ENCODE results near the gene ADGRG1.

ADGRG1 gene

DNA sequence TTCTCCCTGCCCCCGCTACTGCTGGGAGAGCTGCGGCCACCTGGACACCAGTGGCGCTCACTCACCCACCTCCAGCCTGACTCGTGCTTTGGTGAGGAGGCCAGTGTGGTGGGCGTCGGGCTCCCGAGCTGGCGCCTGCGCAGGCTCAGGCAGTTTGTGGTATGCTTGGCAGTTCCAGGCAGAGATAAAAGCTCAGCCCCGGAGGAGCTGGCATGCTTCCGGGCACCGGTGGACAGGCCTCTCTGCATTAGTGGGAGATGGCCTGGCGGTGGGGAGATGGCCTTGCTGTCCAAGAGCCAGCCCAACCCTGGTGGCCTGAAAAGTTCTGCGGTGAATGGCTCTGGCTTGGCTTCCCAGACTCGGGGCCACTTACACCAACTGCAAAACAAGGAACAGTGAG lies 4.1 kb downstream of the ADGRG1 start:
- FAIRE-seq (no peak), DNase-seq (ENCODE audit: insufficient read length) (no peak)
- TF ChIP-seq POLR2AphosphoS5 (IDR thresholded peaks at IDR 0.05; ENCODE audit: low read depth, low read length) = no peak

- DNase-seq (ENCODE audit: insufficient read length) = no peak
- TF ChIP-seq TAF1 (IDR thresholded peaks at IDR 0.05; ENCODE audit: borderline replicate concordance, low read depth, low read length) = no peak
- TF ChIP-seq POLR2A (IDR thresholded peaks at IDR 0.05; ENCODE audit: low read depth, low read length) = no peak
- no peak for TF ChIP-seq POLR2AphosphoS5 (IDR thresholded peaks at IDR 0.05; ENCODE audit: low read depth, low read length)
- no peak for FAIRE-seq
These were observed 5.1 kb downstream of the ADGRG1 start for GRCh38 chr16:57633383-57634064.

- no peak for TF ChIP-seq POLR2A (IDR thresholded peaks at IDR 0.05; ENCODE audit: low read depth, low read length)
- TF ChIP-seq TAF1 (IDR thresholded peaks at IDR 0.05; ENCODE audit: borderline replicate concordance, low read depth, low read length) = no peak
- no peak for TF ChIP-seq POLR2AphosphoS5 (IDR thresholded peaks at IDR 0.05; ENCODE audit: low read depth, low read length)
These were observed 5.7 kb downstream of the ADGRG1 start for GRCh38 chr16:57634171-57634570.

GRCh38 chr16:57635266-57636097 lies 7.1 kb downstream of the ADGRG1 start:
- FAIRE-seq (no peak), DNase-seq (ENCODE audit: insufficient read length) (no peak)
- TF ChIP-seq POLR2A (IDR thresholded peaks at IDR 0.05; ENCODE audit: low read depth, low read length) (no peak), TAF1 (IDR thresholded peaks at IDR 0.05; ENCODE audit: borderline replicate concordance, low read depth, low read length) (no peak), POLR2AphosphoS5 (IDR thresholded peaks at IDR 0.05; ENCODE audit: low read depth, low read length) (no peak)

More at GRCh38 chr16:57634171-57634570, 5.7 kb downstream of the ADGRG1 start:
- no peak for FAIRE-seq
- no peak for DNase-seq (ENCODE audit: insufficient read length)

DNA sequence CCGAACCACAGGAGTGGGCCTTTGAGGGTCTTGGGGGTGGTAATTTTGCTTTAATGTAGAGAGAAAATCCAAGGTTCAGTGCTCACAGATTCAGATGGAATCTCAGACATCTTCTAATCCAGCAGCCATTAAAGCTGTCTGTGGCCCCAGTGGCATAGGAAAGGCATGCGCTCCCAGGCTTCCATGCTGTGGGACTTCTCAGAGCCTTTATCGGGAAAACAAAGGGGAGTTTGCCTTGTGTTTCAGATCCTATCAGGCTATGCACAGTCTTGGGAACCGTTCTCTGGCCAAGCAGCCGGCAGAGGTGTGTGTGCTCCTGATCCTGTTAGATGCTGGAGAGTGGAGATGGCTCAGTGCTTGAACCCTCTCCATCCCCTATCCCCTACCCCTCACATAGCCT lies 7.8 kb downstream of the ADGRG1 start:
- DNase-seq (ENCODE audit: insufficient read length) (no peak), FAIRE-seq (no peak)
- no peak for TF ChIP-seq POLR2AphosphoS5 (IDR thresholded peaks at IDR 0.05; ENCODE audit: low read depth, low read length)
- TF ChIP-seq POLR2A (IDR thresholded peaks at IDR 0.05; ENCODE audit: low read depth, low read length) = no peak
- no peak for TF ChIP-seq TAF1 (IDR thresholded peaks at IDR 0.05; ENCODE audit: borderline replicate concordance, low read depth, low read length)

DNA sequence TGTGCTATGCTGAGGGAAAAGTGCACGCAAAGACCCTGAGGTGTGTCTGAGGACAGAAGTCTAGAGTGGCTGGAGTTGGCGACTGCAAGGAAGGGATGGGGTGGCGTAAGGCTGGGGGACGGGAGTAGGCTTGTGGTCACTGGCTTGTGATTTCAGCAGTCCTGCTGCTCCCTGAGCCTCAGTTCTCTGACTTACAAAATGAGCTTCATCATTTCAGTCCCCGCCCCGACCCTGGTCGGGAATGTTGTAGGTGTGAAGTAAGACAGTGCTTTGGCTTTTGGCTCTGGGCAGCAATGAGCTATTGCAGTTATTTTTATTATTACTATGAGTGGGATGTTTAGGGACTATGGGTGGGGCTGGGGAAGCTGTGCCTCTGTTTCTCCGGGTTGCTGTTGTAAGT lies 8.6 kb downstream of the ADGRG1 start:
- no peak for DNase-seq (ENCODE audit: insufficient read length)
- FAIRE-seq = no peak

GRCh38 chr16:57637424-57637823 lies 9.0 kb downstream of the ADGRG1 start:
- DNase-seq (ENCODE audit: insufficient read length) = no peak
- FAIRE-seq = no peak
- TF ChIP-seq POLR2A (IDR thresholded peaks at IDR 0.05; ENCODE audit: low read depth, low read length) = no peak
- no peak for TF ChIP-seq POLR2AphosphoS5 (IDR thresholded peaks at IDR 0.05; ENCODE audit: low read depth, low read length)
- TF ChIP-seq TAF1 (IDR thresholded peaks at IDR 0.05; ENCODE audit: borderline replicate concordance, low read depth, low read length) = no peak

More for the DNA sequence above, 8.6 kb downstream of the ADGRG1 start:
- TF ChIP-seq POLR2A (IDR thresholded peaks at IDR 0.05; ENCODE audit: low read depth, low read length) (no peak), POLR2AphosphoS5 (IDR thresholded peaks at IDR 0.05; ENCODE audit: low read depth, low read length) (no peak), TAF1 (IDR thresholded peaks at IDR 0.05; ENCODE audit: borderline replicate concordance, low read depth, low read length) (no peak)

DNA sequence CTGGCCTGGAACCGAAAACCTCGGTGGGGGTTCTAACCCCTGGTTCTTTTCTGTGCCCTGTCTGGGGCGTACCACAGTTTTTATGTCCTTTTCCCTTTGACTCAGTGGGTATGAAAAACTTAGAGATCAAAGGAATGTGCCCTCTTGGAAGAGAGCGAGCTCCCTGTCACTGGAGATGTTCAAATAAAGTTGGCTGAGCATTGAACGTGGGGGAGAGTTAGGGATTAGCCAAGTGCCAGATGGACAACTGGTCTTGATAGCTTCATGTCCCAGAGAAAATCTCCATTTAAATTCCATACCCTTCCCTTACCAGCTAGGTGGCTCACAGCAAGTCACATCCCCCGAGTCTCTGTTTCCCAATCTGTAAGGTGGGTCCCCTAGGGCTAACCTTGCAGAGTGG lies 9.5 kb downstream of the ADGRG1 start:
- TF ChIP-seq POLR2AphosphoS5 (IDR thresholded peaks at IDR 0.05; ENCODE audit: low read depth, low read length) = no peak
- DNase-seq (ENCODE audit: insufficient read length) = no peak
- FAIRE-seq = no peak

DNA sequence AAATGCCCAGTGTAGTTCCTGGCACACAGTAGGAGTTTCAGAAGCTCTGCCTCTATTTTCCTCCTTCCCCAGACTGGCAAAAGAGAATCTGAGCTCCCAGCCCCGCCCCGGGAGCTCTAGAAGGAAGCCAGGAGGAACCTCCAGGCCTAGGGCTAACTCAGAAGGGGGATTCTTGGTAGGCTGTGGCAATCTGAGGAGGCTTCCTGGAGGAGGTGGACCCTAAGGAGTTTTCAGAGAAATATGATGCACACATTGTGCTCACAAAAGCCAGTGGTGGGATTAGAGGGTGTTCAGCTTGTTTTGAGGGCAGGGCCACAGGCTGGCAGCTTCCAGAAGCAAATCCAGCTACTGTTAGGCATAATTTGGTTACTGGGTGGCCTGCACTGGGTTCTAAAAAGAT lies 10.0 kb downstream of the ADGRG1 start:
- TF ChIP-seq POLR2A (IDR thresholded peaks at IDR 0.05; ENCODE audit: low read depth, low read length) (no peak), POLR2AphosphoS5 (IDR thresholded peaks at IDR 0.05; ENCODE audit: low read depth, low read length) (no peak), TAF1 (IDR thresholded peaks at IDR 0.05; ENCODE audit: borderline replicate concordance, low read depth, low read length) (no peak)
- no peak for DNase-seq (ENCODE audit: insufficient read length)
- no peak for FAIRE-seq

DNA sequence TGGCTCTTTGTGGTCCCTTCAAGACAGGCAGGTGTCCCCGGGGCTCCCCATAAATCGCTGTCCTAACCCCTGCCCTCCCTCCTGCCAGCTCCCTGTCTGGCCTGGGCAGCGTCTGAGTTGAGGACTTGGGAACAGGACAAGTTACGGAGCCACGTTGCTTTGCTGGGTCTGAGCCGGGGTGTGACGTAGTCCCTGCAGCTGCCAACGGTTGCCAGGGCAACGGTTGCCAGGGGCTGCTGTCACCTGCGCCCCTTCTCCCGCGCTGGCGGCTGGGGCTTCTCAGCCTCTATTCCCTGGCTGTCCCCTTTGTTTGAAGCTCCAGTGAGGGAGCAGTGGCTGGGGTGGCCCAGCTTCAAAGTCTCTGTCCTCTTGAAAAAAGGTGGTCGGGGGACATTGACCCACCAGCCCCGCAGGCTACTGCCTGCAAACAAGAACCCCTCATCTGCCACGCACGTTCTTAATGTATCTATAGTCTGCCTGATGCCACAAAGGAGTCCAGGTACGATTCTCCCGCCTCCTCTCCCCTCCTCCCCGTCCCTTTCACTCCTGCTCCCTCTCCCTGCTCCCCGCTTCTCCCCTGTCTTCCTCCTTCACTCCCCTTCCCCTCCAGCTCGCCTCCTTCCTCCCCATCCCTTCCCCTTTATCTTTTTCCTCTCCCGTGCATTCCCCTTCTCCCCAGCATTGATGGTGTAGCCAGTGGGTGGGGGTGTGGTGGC lies 10.9 kb downstream of the ADGRG1 start:
- DNase-seq (ENCODE audit: insufficient read length) (no peak), FAIRE-seq (no peak)
- no peak for TF ChIP-seq POLR2AphosphoS5 (IDR thresholded peaks at IDR 0.05; ENCODE audit: low read depth, low read length)
- no peak for TF ChIP-seq TAF1 (IDR thresholded peaks at IDR 0.05; ENCODE audit: borderline replicate concordance, low read depth, low read length)
- no peak for TF ChIP-seq POLR2A (IDR thresholded peaks at IDR 0.05; ENCODE audit: low read depth, low read length)

DNA sequence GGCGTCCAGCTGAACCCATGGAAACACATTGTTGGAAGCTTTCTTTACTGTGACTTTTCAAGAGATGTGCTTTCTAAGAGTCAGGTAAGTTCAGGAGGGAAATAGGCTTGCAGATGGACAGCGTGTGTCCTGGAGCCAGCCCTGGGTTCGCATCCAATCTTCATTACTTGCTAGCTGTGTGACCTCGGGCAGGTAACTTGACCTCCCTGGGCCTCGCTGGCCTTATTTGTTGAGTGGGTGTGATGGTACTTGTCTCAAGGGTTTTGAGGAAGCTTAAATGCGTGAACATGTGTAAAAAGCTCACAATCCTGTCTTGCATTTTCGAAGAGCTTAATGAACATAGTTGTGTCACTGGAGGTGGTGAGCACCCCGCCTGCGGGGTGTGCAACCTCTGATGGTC lies 11.8 kb downstream of the ADGRG1 start:
- FAIRE-seq (no peak), DNase-seq (ENCODE audit: insufficient read length) (no peak)
- TF ChIP-seq TAF1 (IDR thresholded peaks at IDR 0.05; ENCODE audit: borderline replicate concordance, low read depth, low read length) (no peak), POLR2A (IDR thresholded peaks at IDR 0.05; ENCODE audit: low read depth, low read length) (no peak), POLR2AphosphoS5 (IDR thresholded peaks at IDR 0.05; ENCODE audit: low read depth, low read length) (no peak)

- DNase-seq (ENCODE audit: insufficient read length) = no peak
- no peak for TF ChIP-seq POLR2AphosphoS5 (IDR thresholded peaks at IDR 0.05; ENCODE audit: low read depth, low read length)
- no peak for TF ChIP-seq POLR2A (IDR thresholded peaks at IDR 0.05; ENCODE audit: low read depth, low read length)
- TF ChIP-seq TAF1 (IDR thresholded peaks at IDR 0.05; ENCODE audit: borderline replicate concordance, low read depth, low read length) = no peak
- no peak for FAIRE-seq
These were observed 12.2 kb downstream of the ADGRG1 start for GRCh38 chr16:57640612-57641011.

Measured in GM12892 (cell line).